Measurements from ENCODE around the gene GPR143.

- TF ChIP-seq CTCF (IDR thresholded peaks at IDR 0.05) (no peak), POLR2A (IDR thresholded peaks at IDR 0.05) (no peak)
These were observed 35.6 kb downstream of the GPR143 start for GRCh38 chrX:9730078-9730477.

Data from right lobe of liver (tissue), 4 donors.